Measurements from ENCODE around the gene ZSWIM1. TPM values are rescaled to one million over a fixed set of nuclear protein-coding genes. Genes with fewer than 3 reads are reported as not detected.

The ZSWIM1 gene
- total and polyA plus RNA-seq, 2 of the 8 experiments (the other 6 are each of a cell fraction or from before 2014, with no cell fraction given): 14.1 to 15.6 TPM

DNA sequence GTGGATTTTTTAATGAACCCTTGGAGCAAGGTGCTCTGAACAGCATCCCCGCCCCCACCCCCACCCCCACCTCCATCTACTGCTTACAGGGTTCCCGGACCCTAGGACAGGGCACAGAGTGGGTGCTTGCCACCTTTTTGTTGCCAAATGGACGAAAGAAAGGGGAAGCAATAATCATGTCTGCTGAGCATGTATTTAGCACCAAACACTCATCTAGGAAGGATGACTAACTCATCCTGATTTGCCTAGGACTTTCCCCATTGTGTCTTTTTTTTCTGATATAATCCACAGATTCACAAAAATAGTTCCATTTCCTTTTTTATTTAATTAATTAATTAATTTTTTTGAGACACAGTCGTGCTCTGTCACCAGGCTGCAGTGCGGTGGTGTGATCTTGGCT, 32.1 kb downstream of the ZSWIM1 start (continued):
- TF ChIP-seq YY1 (IDR thresholded peaks at IDR 0.05; ENCODE audit: low read depth, low read length) (no peak), SAP30 (IDR thresholded peaks at IDR 0.05; ENCODE audit: insufficient read depth, insufficient replicate concordance, low read length) (no peak), KDM1A (IDR thresholded peaks at IDR 0.05; ENCODE audit: borderline replicate concordance, low read length) (no peak), CTBP2 (IDR thresholded peaks at IDR 0.05; ENCODE audit: borderline replicate concordance, insufficient read depth, insufficient read length, low read length) (no peak), BACH1 (IDR thresholded peaks at IDR 0.05; ENCODE audit: low read length) (no peak), BCL11A (IDR thresholded peaks at IDR 0.05; ENCODE audit: low read depth in 2 of 2, low read length in 2 of 2) (no peak), GTF2F1 (IDR thresholded peaks at IDR 0.05; ENCODE audit: borderline replicate concordance, low read depth, low read length) (no peak)

Data from H1 (cell line).